OCI-LY7 (cell line): ENCODE results near the gene TFEB. TPM values are rescaled to one million over a fixed set of nuclear protein-coding genes. Genes with fewer than 3 reads are reported as not detected.

Source experiments
- BruUV-seq: library from RNA; stranded (reverse); fragments of 400-500 nt; replicated peaks from 2 replicates; lab custom pipeline; 2021; lab: Mats Ljungman, UMichigan
- CTCF ChIA-PET: fragments of 300-600 bp; sonication (Branson Sonifier 250); formaldehyde crosslinking; loops from one replicate; lab custom pipeline; 2022; ENCODE audit warnings: antibody characterized with exemption; ENCODE audit not compliant: unreplicated experiment; lab: Charles Lee
- POLR2A ChIA-PET: fragments of 300-600 bp; sonication (Branson Sonifier 250); formaldehyde crosslinking; loops from one replicate; lab custom pipeline; 2022; ENCODE audit warnings: antibody characterized with exemption; lab: Charles Lee
- DNase-seq: peaks from one replicate; pipeline ENCODE4 v3.0.0-alpha.2; 2015; ENCODE audit warnings: low spot score
- H2AFZ ChIP-seq: fragments of 200-600 bp; sonication (generic), shearing (Covaris generic); 2 replicates; pipeline ENCODE4 v1.6.1; 2014; ENCODE audit warnings: mild to moderate bottlenecking, antibody characterized with exemption, low read length, moderate library complexity
- H3K27ac ChIP-seq: fragments of 200-600 bp; sonication (generic); 2 replicates; pipeline ENCODE4 v1.5.1; 2014; ENCODE audit warnings: mixed run types, low read depth, mild to moderate bottlenecking, moderate library complexity, low read length, inconsistent platforms; ENCODE audit not compliant: poor library complexity, severe bottlenecking
- H3K36me3 ChIP-seq: fragments of 200-600 bp; sonication (generic); 2 replicates; pipeline ENCODE4 v1.6.1; 2014; ENCODE audit warnings: mild to moderate bottlenecking, antibody characterized with exemption, low read length, moderate library complexity, mixed read lengths; ENCODE audit not compliant: insufficient read depth
- H3K4me1 ChIP-seq: fragments of 200-600 bp; sonication (generic); 2 replicates; pipeline ENCODE4 v1.5.1; 2014; ENCODE audit warnings: mild to moderate bottlenecking, low read length; ENCODE audit not compliant: insufficient read depth, poor library complexity, severe bottlenecking
- H3K4me2 ChIP-seq: fragments of 200-600 bp; sonication (generic); 2 replicates; pipeline ENCODE4 v1.6.1; 2014; ENCODE audit warnings: mild to moderate bottlenecking, low read length
- H3K4me3 ChIP-seq: fragments of 200-600 bp; sonication (generic); 2 replicates; pipeline ENCODE4 v1.5.1; 2014; ENCODE audit warnings: mild to moderate bottlenecking, low read depth, low read length; ENCODE audit not compliant: poor library complexity, severe bottlenecking
- H3K79me2 ChIP-seq: fragments of 200-600 bp; sonication (generic); 2 replicates; pipeline ENCODE4 v1.6.1; 2016; ENCODE audit warnings: low read depth, mild to moderate bottlenecking, low read length, moderate library complexity, mixed read lengths; ENCODE audit not compliant: insufficient read depth
- H3K9me2 ChIP-seq: fragments of 200-600 bp; sonication (generic); 2 replicates; pipeline ENCODE4 v1.6.1; 2016; ENCODE audit warnings: mild to moderate bottlenecking, low read length, mixed read lengths; ENCODE audit not compliant: insufficient read depth
- H3K9me3 ChIP-seq: fragments of 200-600 bp; sonication (generic); 2 replicates; pipeline ENCODE4 v1.6.1; 2014; ENCODE audit warnings: mild to moderate bottlenecking, mixed run types, low read length, mixed read lengths
- H4K20me1 ChIP-seq: fragments of 200-600 bp; sonication (generic); 2 replicates; pipeline ENCODE4 v1.6.1; 2014; ENCODE audit warnings: mild to moderate bottlenecking, antibody characterized with exemption, low read length, moderate library complexity, mixed read lengths; ENCODE audit not compliant: insufficient read depth
- CTCF ChIP-seq: fragments of 200-600 bp; sonication (generic); conservative IDR thresholded peaks from 2 replicates; pipeline ENCODE4 v1.5.1; 2014; ENCODE audit warnings: mild to moderate bottlenecking, antibody characterized with exemption, low read length, moderate library complexity, mixed read lengths
- EZH2phosphoT487 ChIP-seq: fragments of 200-600 bp; sonication (generic); IDR thresholded peaks from 2 replicates; pipeline ENCODE4 v1.6.1; 2018; ENCODE audit warnings: low read depth, borderline replicate concordance, mild to moderate bottlenecking, mixed run types, antibody characterized with exemption, low read length, moderate library complexity, mixed read lengths
- intact Hi-C: fragments of 100-400 bp; cut with micrococcal nuclease; formaldehyde crosslinking; loops from one replicate; pipeline ENCODE4 v1.10.0; 2022; ENCODE audit not compliant: unreplicated experiment
- total RNA-seq, 2 experiments: library from RNA; depleted of rRNA in 1 of 2; stranded (reverse); fragments of >200 nt in 1 of 2; shearing (Covaris generic) in 1 of 2; gene quantifications; 2 replicates each; pipeline ENCODE4 v1.2.3, GENCODE V29; 2014 to 2022

TFEB gene
- total RNA-seq, 2 experiments from 2014 or later = 36.8 to 60.0 TPM

- H3K4me2 ChIP-seq = no peak overlapping the region
- no peak overlapping the region for H3K4me3 ChIP-seq
- DNase-seq = no peak
- no peaks in the 10 kb centered on the region for H3K9me3 ChIP-seq
- peaks cover 6% of the 10 kb centered on the region for H3K4me1 ChIP-seq
- no peaks in the 10 kb centered on the region for H3K9me2 ChIP-seq
- BruUV-seq = no TSS peak
- intact Hi-C loops = no loop called here
- CTCF ChIA-PET = no interaction called here
- peaks cover 76% of the 10 kb centered on the region for H3K36me3 ChIP-seq
- H2AFZ ChIP-seq = no peak overlapping the region
- H3K27ac ChIP-seq = no peak overlapping the region
- no peaks in the 10 kb centered on the region for H4K20me1 ChIP-seq
- POLR2A ChIA-PET = no interaction called here
- TF ChIP-seq EZH2phosphoT487 (no peak), CTCF (no peak)
- no peaks in the 10 kb centered on the region for H3K79me2 ChIP-seq
Measured at GRCh38 chr6:41688256-41688965, 47.0 kb downstream of the TFEB start.

- intact Hi-C loops = no loop called here
- H4K20me1 ChIP-seq = no peaks in the 10 kb centered on the region
- CTCF ChIA-PET = no interaction called here
- H3K9me2 ChIP-seq = no peaks in the 10 kb centered on the region
- no TSS peak for BruUV-seq
- peaks cover 9% of the 10 kb centered on the region for H3K4me1 ChIP-seq
- no peak overlapping the region for H3K27ac ChIP-seq
- H3K4me3 ChIP-seq = no peak overlapping the region
- DNase-seq = no peak
- POLR2A ChIA-PET = no interaction called here
- no peak overlapping the region for H2AFZ ChIP-seq
- TF ChIP-seq CTCF (no peak), EZH2phosphoT487 (no peak)
- no peaks in the 10 kb centered on the region for H3K79me2 ChIP-seq
- no peak overlapping the region for H3K4me2 ChIP-seq
- H3K36me3 ChIP-seq = peaks cover 76% of the 10 kb centered on the region
- no peaks in the 10 kb centered on the region for H3K9me3 ChIP-seq
Measured at GRCh38 chr6:41687501-41688175, 47.8 kb downstream of the TFEB start.
